CD4-positive, alpha-beta T cell treated with Interleukin-6 at 100 ng/mL for 8 hours (primary cell): ENCODE data around the gene AGXT.

Source experiments
- DNase-seq: peaks from one replicate; pipeline ENCODE4 v3.0.0-alpha.2; 2020; ENCODE audit warnings: mixed read lengths, low spot score

The AGXT gene

GRCh38 chr2:240869956-240870875, 1.6 kb downstream of the AGXT start:
- DNase-seq = no peak

- no peak for DNase-seq
Observed at GRCh38 chr2:240871071-240871958, 2.7 kb downstream of the AGXT start.

- DNase-seq = no peak
Observed at GRCh38 chr2:240872317-240873097, 3.9 kb downstream of the AGXT start.

DNA sequence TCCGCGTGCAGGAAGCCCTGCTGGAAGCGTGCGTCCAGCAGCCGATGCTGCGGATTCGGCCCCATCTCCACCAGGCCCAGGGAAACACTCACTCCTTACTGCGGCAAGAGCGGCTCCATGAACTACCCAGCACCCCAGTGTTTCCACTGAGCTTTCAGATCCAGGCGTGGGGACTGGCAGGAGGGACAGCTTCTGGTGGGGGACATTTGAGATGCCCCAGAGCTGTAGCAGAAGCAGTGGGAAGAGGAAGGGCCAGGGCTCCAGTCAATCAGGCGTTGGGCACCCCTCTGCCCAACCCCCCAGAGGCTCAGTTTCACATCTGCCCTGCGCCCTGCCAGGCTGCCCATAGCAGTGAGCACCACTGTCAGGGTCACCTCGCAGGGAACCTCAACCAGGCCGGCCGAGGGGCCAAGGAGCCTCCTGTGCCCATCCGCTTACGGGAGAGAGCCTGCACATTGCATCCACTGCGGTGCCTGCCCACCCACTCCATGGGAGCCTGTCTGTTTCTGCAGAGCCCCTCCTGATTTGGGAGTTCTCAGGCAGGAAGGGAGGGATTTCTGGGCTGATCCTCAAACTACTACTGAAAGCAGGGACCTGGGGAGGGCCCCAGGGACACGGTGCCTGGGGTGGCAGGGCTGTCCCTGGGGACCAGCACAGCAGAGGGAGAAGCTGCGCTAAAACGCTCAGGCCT, 4.6 kb downstream of the AGXT start:
- DNase-seq = no peak

DNA sequence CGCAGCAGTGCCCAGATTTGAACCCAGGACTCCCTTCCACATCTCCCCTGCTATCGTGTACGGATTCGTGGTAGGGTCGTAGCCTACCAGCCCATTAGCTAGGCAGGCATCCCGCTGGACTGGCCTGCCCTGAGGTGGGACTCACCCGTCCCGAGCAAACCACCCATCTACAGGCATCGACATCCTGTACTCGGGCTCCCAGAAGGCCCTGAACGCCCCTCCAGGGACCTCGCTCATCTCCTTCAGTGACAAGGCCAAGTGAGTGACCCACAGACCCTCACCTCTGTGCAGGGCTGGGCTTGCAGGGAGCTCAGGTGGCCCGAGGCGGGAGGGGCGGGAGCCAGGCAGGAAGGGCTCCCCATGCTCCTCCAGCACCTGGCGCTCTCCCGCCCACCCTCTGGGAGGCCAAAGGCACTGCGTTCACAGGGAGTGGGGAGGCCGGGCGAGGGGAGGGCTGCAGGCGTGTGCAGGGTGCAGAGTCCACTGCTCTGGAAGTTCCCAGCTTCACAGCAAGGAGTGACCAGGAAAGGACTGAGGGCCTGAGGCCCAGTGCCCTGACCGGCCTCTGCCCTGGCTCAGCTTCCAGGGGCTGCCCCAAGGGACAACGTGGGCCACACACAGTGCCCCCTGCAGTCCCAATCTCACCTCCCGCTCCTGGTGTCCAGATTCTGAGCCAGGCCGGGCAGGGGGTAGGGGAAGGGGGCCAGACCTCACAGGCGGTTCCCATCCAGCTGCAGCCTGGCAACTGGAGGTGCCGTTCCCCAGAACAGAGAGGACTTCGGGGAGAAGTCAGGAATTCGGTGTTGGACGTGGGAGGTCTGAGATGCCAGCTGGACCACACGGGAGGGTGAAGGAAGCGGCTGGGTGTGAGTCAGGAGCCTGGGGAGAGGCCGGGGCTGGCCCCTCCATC, 5.4 kb downstream of the AGXT start:
- DNase-seq = no peak

GRCh38 chr2:240874715-240875227, 6.1 kb downstream of the AGXT start:
- DNase-seq = no peak

GRCh38 chr2:240875228-240876034, 6.8 kb downstream of the AGXT start:
- DNase-seq = no peak

DNA sequence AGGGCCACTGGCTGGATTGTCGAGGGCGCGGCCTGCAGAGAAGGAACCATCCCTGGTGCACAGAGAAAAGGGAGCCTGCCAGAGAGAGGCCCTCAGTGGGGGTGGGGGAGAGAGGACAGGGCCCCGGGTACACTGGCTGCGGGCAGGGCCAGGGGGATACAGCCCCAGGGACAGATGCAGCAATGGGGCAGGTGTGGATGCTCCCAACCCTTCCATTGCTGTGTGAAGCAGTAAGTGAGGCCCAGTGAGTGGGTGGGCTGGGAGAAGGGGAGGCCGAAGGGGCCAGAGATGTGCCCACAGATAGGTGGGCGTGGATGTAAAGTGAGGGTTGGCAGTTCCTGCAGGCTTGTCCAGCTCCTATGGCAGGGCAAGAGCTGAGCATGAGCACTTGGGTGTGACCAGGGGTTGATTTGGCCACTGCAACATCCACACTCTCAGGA, 7.4 kb downstream of the AGXT start:
- DNase-seq = no peak

DNA sequence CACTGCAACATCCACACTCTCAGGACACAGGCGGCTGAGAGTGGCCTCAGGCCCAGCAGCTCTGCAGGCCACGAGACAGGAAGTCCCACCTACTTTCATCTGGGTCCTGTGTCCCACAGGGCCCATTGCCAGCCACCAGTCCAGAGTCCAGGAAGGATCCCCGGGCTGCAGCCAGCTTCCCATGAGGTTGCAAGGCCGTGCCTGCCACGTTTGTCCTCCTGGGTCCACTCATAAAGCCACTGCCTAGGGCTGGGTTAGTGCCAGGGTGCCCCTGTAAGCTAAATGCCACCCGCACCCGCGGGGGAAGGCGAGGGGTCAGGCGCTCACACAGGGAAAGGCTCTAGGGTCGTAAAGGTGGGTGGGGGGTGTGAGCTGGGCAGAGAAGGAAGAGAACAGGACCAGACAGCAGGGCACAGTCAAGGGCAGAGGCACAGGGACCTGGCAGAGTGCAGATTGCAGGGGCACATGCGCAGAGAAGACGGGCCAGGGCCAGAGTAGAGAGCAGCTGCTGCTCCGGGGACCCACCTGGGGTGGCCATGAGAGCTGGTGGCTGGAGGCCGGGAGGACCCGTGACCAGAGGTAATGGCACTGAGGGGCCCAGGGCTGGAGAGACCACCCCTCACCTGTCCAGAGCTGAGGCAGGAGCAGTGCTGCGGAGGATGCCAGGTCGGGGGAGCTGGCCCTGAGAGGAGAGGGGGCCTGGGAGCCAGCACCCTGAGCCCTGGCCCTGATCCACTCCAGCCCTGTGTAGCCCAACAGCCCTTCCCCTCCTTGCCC, 8.0 kb downstream of the AGXT start:
- DNase-seq = no peak

GRCh38 chr2:240877460-240878340, 9.1 kb downstream of the AGXT start:
- no peak for DNase-seq

DNA sequence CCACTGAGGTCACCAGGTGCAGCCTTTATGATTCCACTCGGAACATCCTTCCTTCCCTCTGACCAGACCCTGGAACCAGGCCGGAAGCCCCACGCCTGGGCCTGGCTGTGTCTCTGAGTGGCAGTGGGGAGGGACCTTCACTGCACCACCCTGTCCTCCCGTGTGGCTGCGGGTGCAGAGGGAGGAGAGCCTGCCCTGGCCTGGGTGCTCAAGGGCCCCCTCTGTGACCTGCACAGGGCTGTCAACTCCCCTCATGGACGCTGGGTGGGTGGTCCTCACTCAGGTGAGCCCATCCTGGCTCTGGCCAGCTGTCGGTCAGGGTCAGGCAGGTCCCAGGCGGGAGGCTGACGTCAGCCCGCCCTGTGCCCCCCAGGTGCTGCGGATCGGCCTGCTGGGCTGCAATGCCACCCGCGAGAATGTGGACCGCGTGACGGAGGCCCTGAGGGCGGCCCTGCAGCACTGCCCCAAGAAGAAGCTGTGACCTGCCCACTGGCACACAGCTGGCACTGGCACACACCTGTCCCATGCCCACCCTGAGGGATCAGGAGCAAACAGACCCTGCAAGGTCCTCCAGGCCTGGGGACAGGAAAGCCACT, 9.8 kb downstream of the AGXT start:
- no peak for DNase-seq

- no peak for DNase-seq
Observed at GRCh38 chr2:240879105-240879504, 10.5 kb downstream of the AGXT start.

DNA sequence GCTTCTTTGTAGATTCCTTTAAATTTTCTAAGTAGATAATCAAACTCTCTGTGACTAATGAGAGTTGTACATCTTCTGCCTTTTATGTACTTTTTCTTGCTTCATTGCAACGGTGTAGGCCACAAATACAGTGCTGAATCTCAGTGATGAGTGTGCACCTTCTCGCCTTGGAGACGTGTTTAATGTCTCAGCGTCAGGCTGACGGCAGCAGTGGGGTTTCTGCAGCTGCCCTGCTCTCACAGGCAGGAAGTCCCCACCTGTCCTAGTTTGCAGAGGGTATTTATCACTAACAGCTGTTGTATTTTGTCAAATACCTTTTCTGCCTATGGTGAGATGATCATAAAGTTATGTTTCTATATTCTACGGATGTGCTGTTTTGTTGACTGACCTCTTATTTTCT, 13.3 kb downstream of the AGXT start:
- DNase-seq = no peak

DNA sequence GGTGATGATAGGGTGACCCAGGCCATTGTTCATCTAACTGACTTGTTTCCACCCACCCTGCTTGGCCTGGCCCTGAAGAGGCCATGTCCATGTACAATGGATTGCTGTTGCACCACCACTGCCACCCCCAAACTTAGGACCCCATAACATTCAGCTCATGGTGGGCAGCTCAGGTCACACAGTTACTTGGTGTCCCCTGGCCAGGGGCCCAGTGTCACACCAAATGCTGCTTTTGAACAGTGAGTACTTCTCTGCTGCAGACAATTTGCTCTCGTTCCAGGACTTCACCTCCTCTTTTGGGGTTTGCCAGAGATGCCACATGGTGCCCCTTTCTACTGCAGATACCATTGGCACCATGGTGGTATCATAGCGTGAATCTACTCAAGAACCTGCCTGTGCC, 15.6 kb downstream of the AGXT start:
- DNase-seq = no peak

DNA sequence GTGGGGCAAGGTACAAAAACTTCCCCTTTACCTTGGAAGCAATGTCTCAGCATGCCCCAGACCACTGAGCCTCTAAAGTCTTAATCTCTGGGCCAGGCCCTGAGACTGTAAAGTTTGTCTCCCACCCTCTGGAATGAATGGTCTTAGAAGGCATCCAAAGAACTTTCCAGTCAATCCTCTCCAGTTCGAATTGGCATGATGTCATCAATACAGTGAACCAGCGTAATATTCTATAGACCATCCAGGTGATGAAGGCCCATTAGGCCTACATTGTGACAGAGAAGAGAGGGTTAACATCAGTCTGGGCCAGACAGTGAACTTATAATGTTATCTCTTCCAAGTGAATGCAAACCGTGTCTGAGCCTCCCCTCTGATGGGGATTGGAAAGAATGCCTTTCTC, 16.1 kb downstream of the AGXT start:
- DNase-seq = no peak

- no peak for DNase-seq
Observed at GRCh38 chr2:240885566-240885965, 16.9 kb downstream of the AGXT start.

DNA sequence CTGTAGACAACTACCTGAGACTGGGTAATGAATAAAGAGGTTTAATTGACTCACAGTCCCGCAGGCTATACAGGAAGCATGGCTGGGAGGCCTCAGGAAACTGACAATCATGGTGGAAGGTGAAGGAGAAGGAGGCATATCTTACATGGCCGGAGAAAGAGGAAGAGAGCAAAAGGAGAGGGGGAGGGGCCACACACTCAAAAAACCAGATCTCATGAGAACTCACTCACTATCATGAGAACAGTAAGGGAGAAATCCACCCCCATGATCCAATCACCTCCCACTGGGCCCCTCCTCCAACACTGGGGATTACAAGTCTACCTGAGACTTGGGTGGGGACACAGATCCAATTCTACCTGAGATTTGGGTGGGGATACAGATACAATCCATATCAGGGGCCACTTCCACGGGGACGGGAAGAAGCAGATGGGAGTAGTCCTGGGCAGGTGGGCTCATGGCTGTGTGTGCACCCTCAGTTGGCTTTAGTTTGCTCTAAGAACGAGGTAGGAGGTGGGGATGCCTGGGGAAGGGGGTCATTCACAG, 17.5 kb downstream of the AGXT start:
- no peak for DNase-seq
